K562 (cell line): ENCODE measurements around the gene AGPAT2. TPM values are rescaled to one million over a fixed set of nuclear protein-coding genes. Genes with fewer than 3 reads are reported as not detected.
A peak's percentile ranks its signal among the peaks of the same experiment; 100 is the strongest.

Experiments used
- FOXP1 ChIP-seq: sonication (generic); formaldehyde crosslinking; IDR thresholded peaks from 2 replicates; pipeline ENCODE4 v1.8.0; 2022; ENCODE audit warnings: mild to moderate bottlenecking, missing genetic modification reagents
- KHSRP ChIP-seq: fragments of 450-650 bp; IDR thresholded peaks from 2 replicates; pipeline ENCODE4 v1.6.1; 2017
- MBD2 ChIP-seq: sonication (generic); IDR thresholded peaks from 2 replicates; pipeline ENCODE4 v1.6.1; 2016; ENCODE audit warnings: low read depth, borderline replicate concordance
- NR3C1 ChIP-seq: sonication (generic); formaldehyde crosslinking; IDR thresholded peaks from 2 replicates; pipeline ENCODE4 v1.8.1; 2022; ENCODE audit warnings: missing genetic modification reagents
- SIX5 ChIP-seq, 2 experiments: IDR thresholded peaks; 2 replicates each; pipeline ENCODE4 v1.6.1; 2011; ENCODE audit warnings: low read length in 2 of 2, borderline replicate concordance in 1 of 2, low read depth in 1 of 2, mild to moderate bottlenecking in 1 of 2, moderate library complexity in 1 of 2; ENCODE audit not compliant: insufficient read depth in 1 of 2
- ZNF561 ChIP-seq: fragments of 450-650 bp; formaldehyde crosslinking; conservative IDR thresholded peaks from 2 replicates; pipeline ENCODE4 v1.4.0; 2020; ENCODE audit warnings: mild to moderate bottlenecking, moderate library complexity
- polyA plus RNA-seq, 8 experiments: library from polyadenylated mRNA; depleted of rRNA in 4 of 8; stranded (reverse) in 5 of 8; unstranded in 3 of 8; fragments of >200 nt; fragmentation: Nextera tagmentation in 2 of 8; fragmentation: Illumina TruSeq in 1 of 8; extraction: Ambion mirVana in 2 of 8; extraction: Trizol in 1 of 8; gene quantifications; 2 replicates each; pipeline versions ENCODE4 v1.2.1 to v1.2.3, GENCODE V29; 2011 to 2014; ENCODE audit warnings: inconsistent platforms in 1 of 8, missing spikeins in 1 of 8
- total RNA-seq, 7 experiments: library from RNA; depleted of rRNA in 6 of 7; stranded (reverse); fragments of >200 nt in 6 of 7; fragmentation: Illumina TruSeq in 2 of 7; extraction: Trizol in 2 of 7; gene quantifications; 2 replicates each; pipeline versions ENCODE4 v1.2.1 to v1.2.3, GENCODE V29; 2011 to 2021; ENCODE audit warnings: low replicate concordance in 1 of 7
- TF ChIP-seq, protein P1 (sequence below), 2 experiments: fragments of 450-650 bp; formaldehyde crosslinking in 1 of 2; IDR thresholded peaks; 2 replicates each; pipeline versions ENCODE4 v1.4.0 to v1.6.1; 2014 to 2020; ENCODE audit warnings: mild to moderate bottlenecking in 2 of 2, borderline replicate concordance in 1 of 2, low read depth in 1 of 2
- TF ChIP-seq, protein P2 (sequence below): fragments of 450-650 bp; formaldehyde crosslinking; IDR thresholded peaks from 2 replicates; pipeline ENCODE4 v1.4.0; 2022; ENCODE audit warnings: mild to moderate bottlenecking, moderate library complexity
- TF ChIP-seq, protein P3 (sequence below): fragments of 250-450 bp; sonication (Bioruptor Pico); IDR thresholded peaks from 2 replicates; pipeline ENCODE4 v1.5.0; 2021; ENCODE audit warnings: mild to moderate bottlenecking, moderate library complexity
- TF ChIP-seq, protein P4 (sequence below): fragments of 450-650 bp; formaldehyde crosslinking; IDR thresholded peaks from 2 replicates; pipeline ENCODE4 v1.4.0; 2020; ENCODE audit warnings: mild to moderate bottlenecking, mixed read lengths

Gene AGPAT2
- total and polyA plus RNA-seq, 9 of the 15 experiments (the other 6 are each of a cell fraction or from before 2014, with no cell fraction given) = 0.13 to 54.5 (median 23.9) TPM

DNA sequence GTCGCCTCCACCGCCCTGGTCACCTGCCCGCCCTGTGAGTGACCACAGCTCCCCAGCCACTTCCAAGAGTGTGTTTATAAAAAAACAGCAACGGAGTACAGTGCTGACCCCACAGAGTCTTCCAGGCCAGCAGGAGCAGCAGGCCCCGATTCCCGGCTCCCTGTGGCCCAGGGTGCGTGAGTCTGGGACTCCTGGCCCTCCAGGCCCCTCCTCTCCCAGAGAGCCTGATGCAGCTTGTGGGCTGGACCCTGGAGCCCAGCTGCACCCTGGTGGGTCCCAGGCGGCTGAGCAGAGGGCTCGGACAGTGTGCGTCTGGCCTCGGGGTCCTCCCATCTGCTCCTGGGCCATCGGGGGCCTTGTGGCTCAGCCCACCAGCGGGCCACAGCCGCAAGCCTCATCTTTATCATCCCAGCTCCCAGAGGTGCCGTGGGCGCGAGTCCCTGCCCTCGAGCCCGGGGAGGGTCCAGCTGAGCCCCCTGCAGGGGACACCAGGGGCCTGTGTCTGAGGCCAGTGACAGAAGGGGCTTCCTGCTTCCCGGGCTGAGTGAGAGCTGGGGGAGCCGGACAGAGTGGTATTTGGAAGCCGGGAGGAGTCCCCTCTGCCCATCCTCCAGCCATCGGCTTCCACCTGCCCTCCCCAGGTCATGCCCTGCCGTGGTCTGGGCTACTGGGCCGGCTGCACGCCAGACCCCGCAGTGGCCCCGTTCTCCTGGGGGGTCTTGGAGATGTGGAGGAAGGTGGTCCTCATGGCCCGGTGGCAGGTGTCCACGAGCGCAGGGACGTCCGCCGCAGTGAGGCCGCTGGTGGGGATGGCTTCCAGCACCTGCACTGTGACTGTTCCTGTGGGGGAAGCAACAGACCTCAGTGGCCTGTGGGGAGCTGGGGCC, 13.9 kb downstream of the AGPAT2 start (continued):
- peak; percentile 69; the same call in 1 of the 2 replicates for TF ChIP-seq ZNF561
- TF ChIP-seq, protein P1, sequence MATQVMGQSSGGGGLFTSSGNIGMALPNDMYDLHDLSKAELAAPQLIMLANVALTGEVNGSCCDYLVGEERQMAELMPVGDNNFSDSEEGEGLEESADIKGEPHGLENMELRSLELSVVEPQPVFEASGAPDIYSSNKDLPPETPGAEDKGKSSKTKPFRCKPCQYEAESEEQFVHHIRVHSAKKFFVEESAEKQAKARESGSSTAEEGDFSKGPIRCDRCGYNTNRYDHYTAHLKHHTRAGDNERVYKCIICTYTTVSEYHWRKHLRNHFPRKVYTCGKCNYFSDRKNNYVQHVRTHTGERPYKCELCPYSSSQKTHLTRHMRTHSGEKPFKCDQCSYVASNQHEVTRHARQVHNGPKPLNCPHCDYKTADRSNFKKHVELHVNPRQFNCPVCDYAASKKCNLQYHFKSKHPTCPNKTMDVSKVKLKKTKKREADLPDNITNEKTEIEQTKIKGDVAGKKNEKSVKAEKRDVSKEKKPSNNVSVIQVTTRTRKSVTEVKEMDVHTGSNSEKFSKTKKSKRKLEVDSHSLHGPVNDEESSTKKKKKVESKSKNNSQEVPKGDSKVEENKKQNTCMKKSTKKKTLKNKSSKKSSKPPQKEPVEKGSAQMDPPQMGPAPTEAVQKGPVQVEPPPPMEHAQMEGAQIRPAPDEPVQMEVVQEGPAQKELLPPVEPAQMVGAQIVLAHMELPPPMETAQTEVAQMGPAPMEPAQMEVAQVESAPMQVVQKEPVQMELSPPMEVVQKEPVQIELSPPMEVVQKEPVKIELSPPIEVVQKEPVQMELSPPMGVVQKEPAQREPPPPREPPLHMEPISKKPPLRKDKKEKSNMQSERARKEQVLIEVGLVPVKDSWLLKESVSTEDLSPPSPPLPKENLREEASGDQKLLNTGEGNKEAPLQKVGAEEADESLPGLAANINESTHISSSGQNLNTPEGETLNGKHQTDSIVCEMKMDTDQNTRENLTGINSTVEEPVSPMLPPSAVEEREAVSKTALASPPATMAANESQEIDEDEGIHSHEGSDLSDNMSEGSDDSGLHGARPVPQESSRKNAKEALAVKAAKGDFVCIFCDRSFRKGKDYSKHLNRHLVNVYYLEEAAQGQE (IDR thresholded peaks at IDR 0.05; ENCODE audit: borderline replicate concordance) = no peak
- TF ChIP-seq, protein P1 (CRISPR knock-in tag; IDR thresholded peaks at IDR 0.05; ENCODE audit: low read depth) = peak; percentile 56
- TF ChIP-seq, protein P2, sequence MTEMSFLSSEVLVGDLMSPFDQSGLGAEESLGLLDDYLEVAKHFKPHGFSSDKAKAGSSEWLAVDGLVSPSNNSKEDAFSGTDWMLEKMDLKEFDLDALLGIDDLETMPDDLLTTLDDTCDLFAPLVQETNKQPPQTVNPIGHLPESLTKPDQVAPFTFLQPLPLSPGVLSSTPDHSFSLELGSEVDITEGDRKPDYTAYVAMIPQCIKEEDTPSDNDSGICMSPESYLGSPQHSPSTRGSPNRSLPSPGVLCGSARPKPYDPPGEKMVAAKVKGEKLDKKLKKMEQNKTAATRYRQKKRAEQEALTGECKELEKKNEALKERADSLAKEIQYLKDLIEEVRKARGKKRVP (CRISPR knock-in tag) = peak; percentile 53
- TF ChIP-seq KHSRP = no peak
- TF ChIP-seq NR3C1 = no peak
- TF ChIP-seq, protein P3, sequence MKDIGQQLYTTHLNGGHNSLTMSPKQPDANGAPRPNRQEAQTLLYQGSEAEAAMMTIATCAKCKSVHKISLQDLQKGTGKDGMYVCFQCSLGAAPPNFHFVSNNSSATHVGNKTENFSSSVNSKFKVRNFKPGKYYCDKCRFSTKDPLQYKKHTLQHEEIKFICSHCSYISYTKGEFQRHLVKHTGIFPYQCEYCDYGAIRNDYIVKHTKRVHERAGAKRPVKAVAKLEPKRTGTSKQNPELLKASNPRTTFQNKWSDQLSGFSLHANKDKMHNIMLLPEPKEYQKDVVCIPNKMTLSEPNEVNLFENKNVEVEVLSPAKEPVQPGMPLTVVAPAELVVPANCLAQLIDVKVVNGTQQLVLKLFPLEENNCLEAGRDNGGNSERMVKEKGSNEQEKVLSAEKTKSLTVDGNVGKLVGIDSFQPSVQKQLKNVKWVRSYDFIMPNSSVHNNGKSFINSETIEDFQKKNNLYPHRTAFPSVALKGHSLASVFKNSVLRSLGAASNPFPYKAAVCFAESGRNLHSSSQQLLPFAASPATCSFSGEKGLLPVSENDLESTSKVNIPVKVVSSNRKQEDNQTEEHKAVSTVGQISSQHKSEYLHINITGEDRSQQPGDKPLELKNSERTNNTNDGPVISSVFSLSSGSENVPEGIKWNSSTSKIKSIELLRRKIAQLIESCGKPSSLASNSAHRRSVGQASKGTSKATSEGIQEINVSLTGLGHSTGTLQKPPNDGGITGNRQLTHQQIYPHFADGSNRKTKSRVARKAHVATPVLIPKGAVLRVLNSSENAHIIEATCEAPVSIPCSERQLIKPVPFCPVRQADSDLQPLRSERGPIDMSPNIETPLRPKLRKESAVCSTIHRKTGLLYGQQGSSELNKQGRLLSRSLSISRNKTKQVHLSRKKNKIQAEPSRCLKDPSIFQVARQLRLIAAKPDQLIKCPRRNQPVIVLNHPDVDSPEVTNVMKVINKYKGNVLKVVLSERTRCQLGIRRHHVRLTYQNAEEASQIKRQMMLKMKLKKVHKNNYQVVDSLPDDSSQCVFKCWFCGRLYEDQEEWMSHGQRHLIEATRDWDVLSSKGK (CRISPR knock-in tag) = no peak
- no peak for TF ChIP-seq FOXP1 (CRISPR knock-in tag)
- TF ChIP-seq SIX5 (IDR thresholded peaks at IDR 0.05; ENCODE audit: borderline replicate concordance in 1 of 2, insufficient read depth in 1 of 2, low read depth in 1 of 2, low read length in 2 of 2) = no peak
- TF ChIP-seq, protein P4, sequence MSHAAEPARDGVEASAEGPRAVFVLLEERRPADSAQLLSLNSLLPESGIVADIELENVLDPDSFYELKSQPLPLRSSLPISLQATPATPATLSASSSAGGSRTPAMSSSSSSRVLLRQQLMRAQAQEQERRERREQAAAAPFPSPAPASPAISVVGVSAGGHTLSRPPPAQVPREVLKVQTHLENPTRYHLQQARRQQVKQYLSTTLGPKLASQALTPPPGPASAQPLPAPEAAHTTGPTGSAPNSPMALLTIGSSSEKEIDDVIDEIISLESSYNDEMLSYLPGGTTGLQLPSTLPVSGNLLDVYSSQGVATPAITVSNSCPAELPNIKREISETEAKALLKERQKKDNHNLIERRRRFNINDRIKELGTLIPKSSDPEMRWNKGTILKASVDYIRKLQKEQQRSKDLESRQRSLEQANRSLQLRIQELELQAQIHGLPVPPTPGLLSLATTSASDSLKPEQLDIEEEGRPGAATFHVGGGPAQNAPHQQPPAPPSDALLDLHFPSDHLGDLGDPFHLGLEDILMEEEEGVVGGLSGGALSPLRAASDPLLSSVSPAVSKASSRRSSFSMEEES (CRISPR knock-in tag) = peak; percentile 41
- peak; percentile 54 for TF ChIP-seq MBD2
